Testis (tissue), 3 donors: ENCODE results near the gene TRAK2. TPM values are rescaled to one million over a fixed set of nuclear protein-coding genes. Genes with fewer than 3 reads are reported as not detected.
A peak's percentile ranks its signal among the peaks of the same experiment; 100 is the strongest.

Experiments
- DNase-seq: peaks from one replicate; pipeline ENCODE4 v3.0.0-alpha.2; 2019
- H3K27ac ChIP-seq, 2 donors: fragments of 200-600 bp; sonication (generic); one replicate each; pipeline ENCODE4 v1.5.1; 2019
- H3K27me3 ChIP-seq: fragments of 200-600 bp; sonication (generic); one replicate; pipeline ENCODE4 v1.5.1; 2019
- H3K36me3 ChIP-seq: fragments of 200-600 bp; sonication (generic); one replicate; pipeline ENCODE4 v1.5.1; 2017; ENCODE audit warnings: low read depth; ENCODE audit errors: missing control alignments
- H3K4me1 ChIP-seq: fragments of 200-600 bp; sonication (generic); one replicate; pipeline ENCODE4 v1.5.1; 2019
- H3K4me3 ChIP-seq, 2 donors: fragments of 200-600 bp; sonication (generic); one replicate each; pipeline ENCODE4 v1.5.1; 2017 to 2019
- H3K9me3 ChIP-seq: fragments of 200-600 bp; sonication (generic); one replicate; pipeline ENCODE4 v1.5.1; 2017
- POLR2A ChIP-seq: fragments of 450-650 bp; IDR thresholded peaks from one replicate; pipeline ENCODE4 v1.6.1; 2017; ENCODE audit warnings: antibody characterized with exemption, mild to moderate bottlenecking, moderate library complexity
- WGBS, 2 donors: methylation state at CpG; one replicate each; pipeline ENCODE4 v1.1.5; 2018; 5-methylcytosine and 5-hydroxymethylcytosine counted together
- intact Hi-C: fragments of 100-400 bp; cut with DNase I; formaldehyde crosslinking; loops from one replicate; pipeline ENCODE4 v1.15.1; 2023; ENCODE audit warnings: low total_unique reads
- polyA plus RNA-seq: library from polyadenylated mRNA; stranded (reverse); fragments of 350-450 nt; fragmentation: Illumina TruSeq; extraction: RNeasy Lipid Tissue Mini Kit (QIAGEN cat#74804); gene quantifications from one replicate; pipeline ENCODE4 v1.2.3, GENCODE V29; 2014; ENCODE audit warnings: low read depth, low replicate concordance; ENCODE audit not compliant: insufficient read depth
- total RNA-seq, 2 donors: library from RNA; depleted of rRNA; stranded (reverse); fragments of >200 nt; gene quantifications; one replicate each; pipeline ENCODE4 v1.2.3, GENCODE V29; 2016
- TF ChIP-seq, protein P1 (sequence below), 3 experiments: fragments of 450-650 bp in 2 of 3; fragments of 200-600 bp in 1 of 3; sonication (generic) in 1 of 3; IDR thresholded peaks; one replicate each; pipeline ENCODE4 v1.5.1; 2016 to 2019; ENCODE audit warnings: antibody characterized with exemption in 3 of 3, mild to moderate bottlenecking in 2 of 3, moderate library complexity in 1 of 3

The TRAK2 gene
- total and polyA plus RNA-seq, 3 donors from 2014 or later: 13.7 to 16.7 (median 15.7) TPM

DNA sequence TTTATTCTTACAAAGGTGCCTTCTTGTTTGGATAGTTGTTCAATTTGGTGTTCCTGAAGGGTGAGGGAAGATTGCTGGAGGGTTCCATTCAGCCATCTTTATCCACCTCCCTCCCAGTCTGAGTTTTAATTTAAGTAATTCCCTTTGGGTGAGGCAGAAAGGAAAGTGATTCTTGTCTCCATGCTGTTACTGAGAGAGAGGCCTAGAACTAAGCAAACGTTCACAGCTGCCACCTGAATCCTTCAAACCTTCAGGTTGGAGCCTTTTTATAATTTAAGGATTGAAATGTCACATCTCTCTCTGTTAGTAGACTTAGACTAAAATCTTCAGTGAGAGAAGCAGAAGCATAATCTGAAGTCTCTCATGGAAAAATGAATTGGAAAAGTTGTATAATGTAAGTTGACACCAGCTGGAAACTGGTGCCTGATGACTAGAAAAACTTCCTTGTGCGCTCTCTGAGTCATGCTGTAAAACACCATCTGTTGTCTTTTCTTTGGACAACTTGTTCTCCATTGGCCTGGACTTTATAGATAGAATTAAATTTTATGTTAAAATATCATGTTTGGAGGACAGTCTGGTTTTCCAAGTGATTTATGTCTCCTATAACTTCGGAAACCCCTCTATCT, 14.9 kb upstream of the TRAK2 start:
- no peak for TF ChIP-seq POLR2A
- TF ChIP-seq, protein P1, sequence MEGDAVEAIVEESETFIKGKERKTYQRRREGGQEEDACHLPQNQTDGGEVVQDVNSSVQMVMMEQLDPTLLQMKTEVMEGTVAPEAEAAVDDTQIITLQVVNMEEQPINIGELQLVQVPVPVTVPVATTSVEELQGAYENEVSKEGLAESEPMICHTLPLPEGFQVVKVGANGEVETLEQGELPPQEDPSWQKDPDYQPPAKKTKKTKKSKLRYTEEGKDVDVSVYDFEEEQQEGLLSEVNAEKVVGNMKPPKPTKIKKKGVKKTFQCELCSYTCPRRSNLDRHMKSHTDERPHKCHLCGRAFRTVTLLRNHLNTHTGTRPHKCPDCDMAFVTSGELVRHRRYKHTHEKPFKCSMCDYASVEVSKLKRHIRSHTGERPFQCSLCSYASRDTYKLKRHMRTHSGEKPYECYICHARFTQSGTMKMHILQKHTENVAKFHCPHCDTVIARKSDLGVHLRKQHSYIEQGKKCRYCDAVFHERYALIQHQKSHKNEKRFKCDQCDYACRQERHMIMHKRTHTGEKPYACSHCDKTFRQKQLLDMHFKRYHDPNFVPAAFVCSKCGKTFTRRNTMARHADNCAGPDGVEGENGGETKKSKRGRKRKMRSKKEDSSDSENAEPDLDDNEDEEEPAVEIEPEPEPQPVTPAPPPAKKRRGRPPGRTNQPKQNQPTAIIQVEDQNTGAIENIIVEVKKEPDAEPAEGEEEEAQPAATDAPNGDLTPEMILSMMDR (IDR thresholded peaks at IDR 0.05): no peak
- Histone ChIP-seq H3K27ac (peak overlapping the region in 1 of 2 donors; percentile 67), H3K4me3 (no peak overlapping the region), H3K36me3 (no peaks in the 10 kb centered on the region), H3K4me1 (no peaks in the 10 kb centered on the region), H3K27me3 (no peaks in the 10 kb centered on the region), H3K9me3 (no peaks in the 10 kb centered on the region)
- intact Hi-C loops: no loop called here
- 55 to 63% methylated on average over 3 of the region's 3 CpGs for WGBS, 2 donors
- no peak for DNase-seq

DNA sequence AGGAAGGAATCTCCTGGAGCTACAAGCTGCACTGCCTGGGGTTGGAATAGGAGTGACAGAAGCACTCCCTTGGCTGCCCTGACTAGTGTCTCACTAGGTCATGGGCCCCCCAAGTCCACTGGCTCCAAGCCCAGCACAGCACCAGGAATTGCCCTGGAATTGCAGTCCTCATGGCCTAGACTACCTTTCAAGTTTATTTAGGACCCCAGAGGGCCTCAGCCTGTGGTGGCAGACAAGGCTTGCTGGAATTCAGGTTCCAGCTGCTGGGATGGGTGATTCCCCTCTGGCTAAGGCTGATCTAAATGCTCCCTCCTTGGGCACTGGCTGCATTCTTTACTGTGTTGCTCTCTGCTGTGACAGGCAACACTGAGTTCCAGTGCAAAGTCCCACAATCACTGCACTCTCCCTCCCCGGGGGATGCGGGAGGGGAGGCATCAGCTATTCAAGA, 14.3 kb upstream of the TRAK2 start:
- TF ChIP-seq, protein P1 (IDR thresholded peaks at IDR 0.05): no peak
- TF ChIP-seq POLR2A: no peak
- no peak overlapping the region for H3K4me3 ChIP-seq
- H3K4me1 ChIP-seq: no peaks in the 10 kb centered on the region
- no peaks in the 10 kb centered on the region for H3K9me3 ChIP-seq
- no peaks in the 10 kb centered on the region for H3K27me3 ChIP-seq
- intact Hi-C loops: no loop called here
- no peak for DNase-seq
- no peaks in the 10 kb centered on the region for H3K36me3 ChIP-seq
- WGBS, 2 donors: 75 to 80% methylated on average over 2 of the region's 2 CpGs
- H3K27ac ChIP-seq: peak overlapping the region in 1 of 2 donors; percentile 67

DNA sequence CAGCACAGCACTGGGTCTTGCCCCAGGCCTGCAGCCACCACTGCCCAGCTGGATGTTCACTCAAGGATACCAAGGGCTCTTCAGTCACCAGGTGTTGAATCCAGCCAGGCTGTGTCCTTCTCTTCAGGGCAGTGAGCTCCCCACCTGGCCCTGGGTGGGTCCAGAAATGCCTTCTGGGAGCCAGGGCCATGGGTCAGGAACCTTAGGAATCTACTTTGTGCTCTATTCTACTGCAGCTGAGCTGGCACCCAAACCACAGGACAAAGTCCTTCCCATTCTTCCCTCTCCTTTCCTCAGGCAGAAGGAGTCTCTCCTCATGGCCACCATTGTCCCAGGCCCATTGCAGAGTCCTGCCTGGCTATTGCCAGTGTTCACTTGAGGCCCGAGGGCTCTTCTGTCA, 13.3 kb upstream of the TRAK2 start:
- TF ChIP-seq, protein P1 (IDR thresholded peaks at IDR 0.05): no peak
- TF ChIP-seq POLR2A: no peak
- no peak for DNase-seq
- Histone ChIP-seq H3K27me3 (no peaks in the 10 kb centered on the region), H3K4me3 (no peak overlapping the region), H3K4me1 (no peaks in the 10 kb centered on the region), H3K9me3 (no peaks in the 10 kb centered on the region), H3K27ac (no peak overlapping the region), H3K36me3 (no peaks in the 10 kb centered on the region)
- 75 to 92% methylated on average over 1 of the region's 1 CpG for WGBS, 2 donors
- intact Hi-C loops: no loop called here

DNA sequence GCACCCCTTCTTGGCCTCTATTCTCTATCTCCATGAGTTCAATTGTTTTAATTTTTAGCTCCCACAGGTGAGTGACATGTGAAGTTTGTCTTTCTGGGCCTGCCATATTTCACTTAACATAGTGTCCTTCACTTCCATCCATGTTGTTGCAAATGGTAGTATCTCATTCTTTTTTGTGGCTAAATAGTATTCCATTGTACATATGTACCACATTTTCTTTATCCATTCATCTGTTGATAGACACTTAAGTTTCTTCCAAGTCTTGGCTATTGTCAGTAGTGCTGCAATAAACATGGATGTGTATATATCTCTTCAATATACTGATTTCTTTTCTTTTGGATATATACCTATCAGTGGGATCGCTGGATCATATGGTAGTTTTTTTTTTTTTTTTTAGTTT, 9.3 kb upstream of the TRAK2 start:
- TF ChIP-seq POLR2A: no peak
- TF ChIP-seq, protein P1 (IDR thresholded peaks at IDR 0.05): no peak

DNA sequence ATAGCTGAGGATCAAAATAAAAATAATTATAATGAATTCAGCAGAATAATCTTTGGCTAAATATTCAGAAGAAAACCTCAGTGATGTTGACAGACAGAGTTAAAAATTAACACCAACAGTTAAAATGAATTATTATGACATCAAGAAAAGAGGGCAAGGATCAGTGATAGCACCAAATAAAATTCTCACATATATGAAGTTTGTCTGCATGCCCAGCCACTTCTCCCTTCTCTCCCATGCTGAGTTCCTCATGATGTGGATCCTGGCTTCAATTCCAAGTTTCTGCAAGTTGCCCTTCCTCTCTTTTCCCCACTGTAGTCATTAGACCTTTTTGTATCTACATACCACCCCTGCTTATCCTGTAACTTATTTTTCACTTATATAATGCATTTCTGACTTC, 7.1 kb upstream of the TRAK2 start:
- no peaks in the 10 kb centered on the region for H3K4me1 ChIP-seq
- DNase-seq: no peak
- H3K27me3 ChIP-seq: no peaks in the 10 kb centered on the region
- no peak overlapping the region for H3K4me3 ChIP-seq
- H3K9me3 ChIP-seq: no peaks in the 10 kb centered on the region
- intact Hi-C loops: no loop called here
- H3K27ac ChIP-seq: no peak overlapping the region
- TF ChIP-seq, protein P1 (IDR thresholded peaks at IDR 0.05): no peak
- no peak for TF ChIP-seq POLR2A
- H3K36me3 ChIP-seq: no peaks in the 10 kb centered on the region

More for the DNA sequence above, 9.3 kb upstream of the TRAK2 start:
- no peaks in the 10 kb centered on the region for H3K36me3 ChIP-seq
- DNase-seq: no peak
- no peaks in the 10 kb centered on the region for H3K9me3 ChIP-seq
- no peaks in the 10 kb centered on the region for H3K27me3 ChIP-seq
- WGBS, 2 donors: 97 to 100% methylated on average over 1 of the region's 1 CpG
- intact Hi-C loops: no loop called here
- H3K4me3 ChIP-seq: no peak overlapping the region
- no peak overlapping the region for H3K27ac ChIP-seq
- no peaks in the 10 kb centered on the region for H3K4me1 ChIP-seq
